ENCODE measurements around the gene SORL1-AS1.
"Not testable (repeated sequence)": the region's sequence is repeated elsewhere in the genome, so short reads cannot be mapped to it uniquely, and the experiment has no call there.

The SORL1-AS1 gene

GRCh38 chr11:121483805-121484480, 31.2 kb upstream of the SORL1-AS1 start:
- Histone ChIP-seq H4K20me1 (ENCODE audit: insufficient read depth, low read length) (peaks cover 98% of the 10 kb centered on the region), H2AFZ (ENCODE audit: insufficient read depth, low read depth, low read length, poor library complexity, severe bottlenecking) (no peak overlapping the region), H3K4me2 (replicated peaks; ENCODE audit: extremely low read depth, low read length, poor library complexity, severe bottlenecking) (peak overlapping the region; percentile 18), H3K27me3 (ENCODE audit: control insufficient read depth in 2 of 2, insufficient read depth in 2 of 2, low read length in 2 of 2) (no peaks in the 10 kb centered on the region), H3K4me1 (ENCODE audit: control insufficient read depth in 1 of 2, insufficient read depth in 2 of 2, low read length in 2 of 2) (peaks cover 46 to 49% of the 10 kb centered on the region in 2 donors), H3K79me2 (ENCODE audit: insufficient read depth, low read length) (peaks cover 68% of the 10 kb centered on the region), H3K36me3 (replicated peaks in 1 of 2; ENCODE audit: control insufficient read depth in 1 of 2, insufficient read depth in 2 of 2, low read length in 2 of 2) (peaks cover 38 to 61% of the 10 kb centered on the region in 2 donors), H3K27ac (ENCODE audit: low read depth in 1 of 2, low read length in 2 of 2) (peak overlapping the region in 1 of 2 donors; percentile 79), H3K9me3 (replicated peaks in 1 of 2; ENCODE audit: control insufficient read depth in 1 of 2, insufficient read depth in 1 of 2, low read length in 2 of 2) (no peaks in the 10 kb centered on the region), H3K9ac (ENCODE audit: insufficient read depth, low read length, poor library complexity, severe bottlenecking) (peak overlapping the region; percentile 9), H3K4me3 (replicated peaks in 1 of 3; ENCODE audit: low read depth in 2 of 3, low read length in 3 of 3) (no peak overlapping the region)
- Mint-ChIP-seq H3K36me3 (peaks cover 50 to 66% of the 10 kb centered on the region in 2 donors), H3K27me3 (ENCODE audit: low read depth in 3 of 3) (no peaks in the 10 kb centered on the region), H3K4me3 (no peak overlapping the region), H3K27ac (peak overlapping the region in 6 of 7 donors; percentile 8 to 77 (median 67)), H3K4me1 (peaks cover 52% of the 10 kb centered on the region), H3K9me3 (no peaks in the 10 kb centered on the region)
- TF ChIP-seq CTCF (IDR thresholded peaks at IDR 0.05): no peak
- WGBS (ENCODE audit: insufficient coverage): 22% methylated on average over 4 of the region's 4 CpGs
- intact Hi-C loops (cut with micrococcal nuclease): loop anchor here in 1 of 2 donors (10.0 kb wide), 1 partner anchor 159 kb away; no protein-coding TSS in a partner anchor
- DNase-seq: peak in 2 of 3 donors; percentile 45 to 66

- H3K36me3 ChIP-seq (replicated peaks in 1 of 2; ENCODE audit: control insufficient read depth in 1 of 2, insufficient read depth in 2 of 2, low read length in 2 of 2): peaks cover 34 to 61% of the 10 kb centered on the region in 2 donors
- H3K36me3 Mint-ChIP-seq: peaks cover 52 to 66% of the 10 kb centered on the region in 2 donors
- no peak overlapping the region for H3K9ac ChIP-seq (ENCODE audit: insufficient read depth, low read length, poor library complexity, severe bottlenecking)
- peaks cover 49 to 55% of the 10 kb centered on the region in 2 donors for H3K4me1 ChIP-seq (ENCODE audit: control insufficient read depth in 1 of 2, insufficient read depth in 2 of 2, low read length in 2 of 2)
- peak; percentile 35 to 65 (median 52) for DNase-seq
- peak overlapping the region; percentile 17 to 83 for H3K4me3 Mint-ChIP-seq
- WGBS (ENCODE audit: insufficient coverage): 23% methylated on average over 8 of the region's 9 CpGs
- intact Hi-C loops (cut with micrococcal nuclease): loop anchor here in 1 of 2 donors (10.0 kb wide), 1 partner anchor 158 kb away; no protein-coding TSS in a partner anchor
- peaks cover 68% of the 10 kb centered on the region for H3K79me2 ChIP-seq (ENCODE audit: insufficient read depth, low read length)
- H3K4me3 ChIP-seq (replicated peaks in 1 of 3; ENCODE audit: low read depth in 2 of 3, low read length in 3 of 3): peak overlapping the region in 1 of 3 experiments; percentile 34
- no peak for TF ChIP-seq CTCF (IDR thresholded peaks at IDR 0.05)
- H3K27me3 ChIP-seq (ENCODE audit: control insufficient read depth in 2 of 2, insufficient read depth in 2 of 2, low read length in 2 of 2): no peaks in the 10 kb centered on the region
- H3K27ac ChIP-seq (ENCODE audit: low read depth in 1 of 2, low read length in 2 of 2): peak overlapping the region; percentile 58 to 79
- peak overlapping the region; percentile 39 for H3K4me2 ChIP-seq (replicated peaks; ENCODE audit: extremely low read depth, low read length, poor library complexity, severe bottlenecking)
- peak overlapping the region; percentile 46 to 93 (median 86) for H3K27ac Mint-ChIP-seq
- no peaks in the 10 kb centered on the region for H3K27me3 Mint-ChIP-seq (ENCODE audit: low read depth in 3 of 3)
- no peak overlapping the region for H2AFZ ChIP-seq (ENCODE audit: insufficient read depth, low read depth, low read length, poor library complexity, severe bottlenecking)
- peaks cover 58% of the 10 kb centered on the region for H3K4me1 Mint-ChIP-seq
- peaks cover 98% of the 10 kb centered on the region for H4K20me1 ChIP-seq (ENCODE audit: insufficient read depth, low read length)
- H3K9me3 Mint-ChIP-seq: no peaks in the 10 kb centered on the region
- no peaks in the 10 kb centered on the region for H3K9me3 ChIP-seq (replicated peaks in 1 of 2; ENCODE audit: control insufficient read depth in 1 of 2, insufficient read depth in 1 of 2, low read length in 2 of 2)
Observed at GRCh38 chr11:121482231-121483129, 29.7 kb upstream of the SORL1-AS1 start.

GRCh38 chr11:121481484-121482230, 28.9 kb upstream of the SORL1-AS1 start:
- not testable (repeated sequence) for H3K27me3 ChIP-seq (ENCODE audit: control insufficient read depth in 2 of 2, insufficient read depth in 2 of 2, low read length in 2 of 2); H3K27me3 Mint-ChIP-seq (ENCODE audit: low read depth in 3 of 3); H3K9me3 Mint-ChIP-seq; H3K4me3 ChIP-seq (replicated peaks in 1 of 3; ENCODE audit: low read depth in 2 of 3, low read length in 3 of 3); H2AFZ ChIP-seq (ENCODE audit: insufficient read depth, low read depth, low read length, poor library complexity, severe bottlenecking); DNase-seq; H3K9ac ChIP-seq (ENCODE audit: insufficient read depth, low read length, poor library complexity, severe bottlenecking); H3K9me3 ChIP-seq (replicated peaks in 1 of 2; ENCODE audit: control insufficient read depth in 1 of 2, insufficient read depth in 1 of 2, low read length in 2 of 2)
- Mint-ChIP-seq H3K4me1 (peaks cover 58% of the 10 kb centered on the region), H3K36me3 (peaks cover 50 to 66% of the 10 kb centered on the region in 2 donors), H3K4me3 (peak overlapping the region; percentile 17 to 83), H3K27ac (peak overlapping the region; percentile 46 to 93 (median 86))
- peak overlapping the region; percentile 39 for H3K4me2 ChIP-seq (replicated peaks; ENCODE audit: extremely low read depth, low read length, poor library complexity, severe bottlenecking)
- intact Hi-C loops (cut with micrococcal nuclease): loop anchor here in 1 of 2 donors (10.0 kb wide), 1 partner anchor 157 kb away; no protein-coding TSS in a partner anchor
- H3K4me1 ChIP-seq (ENCODE audit: control insufficient read depth in 1 of 2, insufficient read depth in 2 of 2, low read length in 2 of 2): peaks cover 49 to 55% of the 10 kb centered on the region in 2 donors
- H3K79me2 ChIP-seq (ENCODE audit: insufficient read depth, low read length): peaks cover 69% of the 10 kb centered on the region
- peak overlapping the region; percentile 58 to 79 for H3K27ac ChIP-seq (ENCODE audit: low read depth in 1 of 2, low read length in 2 of 2)
- 0% methylated on average over 1 of the region's 2 CpGs for WGBS (ENCODE audit: insufficient coverage)
- H3K36me3 ChIP-seq (replicated peaks in 1 of 2; ENCODE audit: control insufficient read depth in 1 of 2, insufficient read depth in 2 of 2, low read length in 2 of 2): peaks cover 31 to 61% of the 10 kb centered on the region in 2 donors
- peaks cover 98% of the 10 kb centered on the region for H4K20me1 ChIP-seq (ENCODE audit: insufficient read depth, low read length)
